ENCODE results near the gene ERI2. TPM values are rescaled to one million over a fixed set of nuclear protein-coding genes. Genes with fewer than 3 reads are reported as not detected.

ERI2 gene
- total and polyA plus RNA-seq, 4 donors, result 5.9 to 29.7 (median 10.9) TPM

DNA sequence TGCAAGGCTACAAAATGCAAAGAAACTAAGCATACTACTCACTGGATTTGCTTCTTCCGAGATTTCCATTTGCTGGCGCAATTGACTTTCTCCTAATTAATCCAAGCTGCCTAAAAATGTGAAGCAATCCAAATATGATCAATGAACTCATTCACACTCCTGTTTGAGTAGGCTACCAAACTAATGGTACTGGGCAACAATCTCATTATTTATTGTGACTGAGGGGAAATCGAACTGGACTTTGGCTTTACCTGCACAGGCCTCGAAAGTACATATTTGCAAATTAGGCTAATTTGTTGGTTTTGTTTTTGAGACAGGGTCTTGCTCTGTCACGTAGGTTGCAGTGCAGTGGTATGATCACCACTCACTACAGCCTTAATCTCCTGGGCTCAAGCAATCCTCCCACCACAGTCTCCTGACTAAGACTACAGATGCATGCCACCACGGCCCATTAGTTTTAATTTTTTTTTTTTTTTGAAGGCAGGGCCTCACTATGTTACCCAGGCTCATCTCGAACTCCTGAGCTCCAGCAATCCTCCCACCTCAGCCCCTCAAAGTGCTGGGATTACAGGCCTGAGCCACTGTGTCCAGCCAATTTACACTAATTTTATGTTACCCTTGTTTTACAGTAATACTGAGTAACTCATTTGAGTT, 2.6 kb downstream of the ERI2 start:
- 94 to 96% methylated on average over 7 of the region's 7 CpGs for WGBS, 2 donors
- H3K27ac ChIP-seq (ENCODE audit: low read depth in 1 of 2, low read length in 1 of 2), result no peak overlapping the region

DNA sequence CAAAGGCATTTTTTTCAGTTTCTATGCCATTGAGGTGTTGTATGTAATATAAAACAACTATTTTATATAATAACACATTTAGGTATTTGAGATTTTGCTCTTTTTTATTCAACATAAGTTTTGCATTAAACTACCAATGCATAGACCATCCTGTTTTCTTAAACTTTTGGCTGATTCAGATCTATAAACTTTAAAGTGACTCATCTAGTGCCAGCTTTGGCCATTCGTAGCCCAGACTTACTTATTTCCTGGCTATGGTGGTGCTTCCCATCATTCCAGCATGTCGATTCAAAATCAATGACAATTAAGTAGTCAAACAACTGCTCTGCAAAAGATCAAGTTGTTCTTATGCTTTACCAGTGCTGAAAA, 3.1 kb downstream of the ERI2 start:
- 87 to 91% methylated on average over 2 of the region's 2 CpGs for WGBS, 2 donors
- Histone ChIP-seq H3K27ac (ENCODE audit: low read depth in 1 of 2, low read length in 1 of 2) (no peak overlapping the region), H3K27me3 (ENCODE audit: control insufficient read depth in 3 of 3, insufficient read depth in 3 of 3, low read length in 2 of 3) (no peaks in the 10 kb centered on the region), H3K4me3 (no peak overlapping the region), H3K9me3 (ENCODE audit: control insufficient read depth in 4 of 4, insufficient read depth in 3 of 4, low read length in 3 of 4) (no peaks in the 10 kb centered on the region), H3K9ac (ENCODE audit: insufficient read depth in 1 of 2, low read length in 2 of 2) (no peak overlapping the region), H3K4me1 (ENCODE audit: control insufficient read depth in 5 of 5, insufficient read depth in 5 of 5, low read length in 5 of 5) (peaks cover 0 to 8% (median 3%) of the 10 kb centered on the region in 5 donors), H3K36me3 (ENCODE audit: control insufficient read depth in 4 of 4, insufficient read depth in 4 of 4, low read length in 4 of 4) (peaks cover 0 to 6% (median 0%) of the 10 kb centered on the region in 4 donors)
- TF ChIP-seq CTCF (IDR thresholded peaks at IDR 0.05; ENCODE audit: control extremely low read depth, extremely low read depth), result no peak
- ATAC-seq (ENCODE audit: insufficient read depth, low FRiP score), result no peak
- no peak for DNase-seq

More for the DNA sequence above, 2.6 kb downstream of the ERI2 start:
- DNase-seq (no peak), ATAC-seq (ENCODE audit: insufficient read depth, low FRiP score) (no peak)
- H3K9me3 ChIP-seq (ENCODE audit: control insufficient read depth in 4 of 4, insufficient read depth in 3 of 4, low read length in 3 of 4), result no peaks in the 10 kb centered on the region
- no peak overlapping the region for H3K4me3 ChIP-seq
- H3K27me3 ChIP-seq (ENCODE audit: control insufficient read depth in 3 of 3, insufficient read depth in 3 of 3, low read length in 2 of 3), result no peaks in the 10 kb centered on the region
- H3K4me1 ChIP-seq (ENCODE audit: control insufficient read depth in 5 of 5, insufficient read depth in 5 of 5, low read length in 5 of 5), result peaks cover 0 to 8% (median 3%) of the 10 kb centered on the region in 5 donors
- no peak for TF ChIP-seq CTCF (IDR thresholded peaks at IDR 0.05; ENCODE audit: control extremely low read depth, extremely low read depth)
- peaks cover 0 to 1% (median 0%) of the 10 kb centered on the region in 4 donors for H3K36me3 ChIP-seq (ENCODE audit: control insufficient read depth in 4 of 4, insufficient read depth in 4 of 4, low read length in 4 of 4)
- H3K9ac ChIP-seq (ENCODE audit: insufficient read depth in 1 of 2, low read length in 2 of 2), result no peak overlapping the region

GRCh38 chr16:20801278-20801677, 5.0 kb downstream of the ERI2 start:
- no peak for ATAC-seq (ENCODE audit: insufficient read depth, low FRiP score)
- H3K27ac ChIP-seq (ENCODE audit: low read depth in 1 of 2, low read length in 1 of 2), result no peak overlapping the region
- 27 to 63% methylated on average over 1 of the region's 1 CpG for WGBS, 2 donors
- H3K4me3 ChIP-seq, result no peak overlapping the region
- H3K36me3 ChIP-seq (ENCODE audit: control insufficient read depth in 4 of 4, insufficient read depth in 4 of 4, low read length in 4 of 4), result peaks cover 0 to 11% (median 3%) of the 10 kb centered on the region in 4 donors
- H3K4me1 ChIP-seq (ENCODE audit: control insufficient read depth in 5 of 5, insufficient read depth in 5 of 5, low read length in 5 of 5), result peaks cover 0 to 4% (median 0%) of the 10 kb centered on the region in 5 donors
- H3K27me3 ChIP-seq (ENCODE audit: control insufficient read depth in 3 of 3, insufficient read depth in 3 of 3, low read length in 2 of 3), result no peaks in the 10 kb centered on the region
- no peak for TF ChIP-seq CTCF (IDR thresholded peaks at IDR 0.05; ENCODE audit: control extremely low read depth, extremely low read depth)
- H3K9me3 ChIP-seq (ENCODE audit: control insufficient read depth in 4 of 4, insufficient read depth in 3 of 4, low read length in 3 of 4), result no peaks in the 10 kb centered on the region
- H3K9ac ChIP-seq (ENCODE audit: insufficient read depth in 1 of 2, low read length in 2 of 2), result no peak overlapping the region
- no peak for DNase-seq

GRCh38 chr16:20799599-20799998, 6.7 kb downstream of the ERI2 start:
- peak; percentile 39 for TF ChIP-seq CTCF (IDR thresholded peaks at IDR 0.05; ENCODE audit: control extremely low read depth, extremely low read depth)
- Histone ChIP-seq H3K4me3 (no peak overlapping the region), H3K9ac (ENCODE audit: insufficient read depth in 1 of 2, low read length in 2 of 2) (no peak overlapping the region), H3K36me3 (ENCODE audit: control insufficient read depth in 4 of 4, insufficient read depth in 4 of 4, low read length in 4 of 4) (peaks cover 0 to 11% (median 6%) of the 10 kb centered on the region in 4 donors), H3K27ac (ENCODE audit: low read depth in 1 of 2, low read length in 1 of 2) (no peak overlapping the region), H3K9me3 (ENCODE audit: control insufficient read depth in 4 of 4, insufficient read depth in 3 of 4, low read length in 3 of 4) (no peaks in the 10 kb centered on the region), H3K27me3 (ENCODE audit: control insufficient read depth in 3 of 3, insufficient read depth in 3 of 3, low read length in 2 of 3) (no peaks in the 10 kb centered on the region), H3K4me1 (ENCODE audit: control insufficient read depth in 5 of 5, insufficient read depth in 5 of 5, low read length in 5 of 5) (no peaks in the 10 kb centered on the region)
- ATAC-seq (ENCODE audit: insufficient read depth, low FRiP score) (no peak), DNase-seq (peak in 2 of 3 donors; percentile 16 to 38)
- 64 to 68% methylated on average over 2 of the region's 2 CpGs for WGBS, 2 donors

Measured in lung (tissue), 12 donors.